CD14-positive monocyte (primary cell): ENCODE data around the gene CDC14A. TPM values are rescaled to one million over a fixed set of nuclear protein-coding genes. Genes with fewer than 3 reads are reported as not detected.

Experiments used
- DNase-seq, 3 donors: peaks; one replicate each; pipeline ENCODE4 v3.0.0-alpha.2; 2011 to 2022
- H2AFZ ChIP-seq: 2 replicates; pipeline ENCODE4 v1.6.0; 2012; ENCODE audit warnings: mild to moderate bottlenecking, low read depth, low read length, inconsistent platforms; ENCODE audit not compliant: insufficient read depth, poor library complexity, severe bottlenecking
- H3K27ac ChIP-seq, 2 donors: 1 replicate in 1 of 2; 2 replicates in 1 of 2; pipeline ENCODE4 v1.5.1; 2012 to 2013; ENCODE audit warnings: low read length in 2 of 2, control low read depth in 1 of 2, inconsistent platforms in 1 of 2, low read depth in 1 of 2, mild to moderate bottlenecking in 1 of 2
- H3K27me3 ChIP-seq, 2 donors: one replicate each; pipeline versions ENCODE4 v1.6.0 to v1.6.1; 2011 to 2013; ENCODE audit warnings: low read length in 2 of 2; ENCODE audit not compliant: control insufficient read depth in 2 of 2, insufficient read depth in 2 of 2
- H3K36me3 ChIP-seq, 2 donors: replicated peaks in 1 of 2; 1 replicate in 1 of 2; 2 replicates in 1 of 2; pipeline versions ENCODE4 v1.5.1 to v1.6.1; 2012 to 2013; ENCODE audit warnings: low read length in 2 of 2, control low read depth in 1 of 2, inconsistent platforms in 1 of 2, mild to moderate bottlenecking in 1 of 2; ENCODE audit not compliant: insufficient read depth in 2 of 2, control insufficient read depth in 1 of 2
- H3K4me1 ChIP-seq, 2 donors: 1 replicate in 1 of 2; 2 replicates in 1 of 2; pipeline versions ENCODE4 v1.5.1 to v1.6.1; 2012 to 2013; ENCODE audit warnings: low read length in 2 of 2, control low read depth in 1 of 2, inconsistent platforms in 1 of 2, mild to moderate bottlenecking in 1 of 2, moderate library complexity in 1 of 2; ENCODE audit not compliant: insufficient read depth in 2 of 2, control insufficient read depth in 1 of 2
- H3K4me2 ChIP-seq: replicated peaks from 2 replicates; pipeline ENCODE3; 2012; ENCODE audit warnings: low read length, moderate library complexity, mild to moderate bottlenecking; ENCODE audit not compliant: poor library complexity, severe bottlenecking; ENCODE audit errors: extremely low read depth
- H3K4me3 ChIP-seq, 3 experiments: fragments of 200-600 bp in 1 of 3; sonication (generic) in 1 of 3; replicated peaks in 1 of 3; 1 replicate in 2 of 3; 2 replicates in 1 of 3; pipeline ENCODE4 v1.5.1; 2011 to 2013; ENCODE audit warnings: low read length in 3 of 3, mild to moderate bottlenecking in 3 of 3, control low read depth in 2 of 3, low read depth in 2 of 3, inconsistent platforms in 1 of 3, moderate library complexity in 1 of 3
- H3K79me2 ChIP-seq: 2 replicates; pipeline ENCODE4 v1.6.0; 2012; ENCODE audit warnings: mild to moderate bottlenecking, control low read depth, inconsistent platforms, low read length, moderate library complexity; ENCODE audit not compliant: insufficient read depth
- H3K9ac ChIP-seq: 2 replicates; pipeline ENCODE4 v1.6.0; 2017; ENCODE audit warnings: low read length, mild to moderate bottlenecking; ENCODE audit not compliant: insufficient read depth, poor library complexity, severe bottlenecking
- H3K9me3 ChIP-seq, 2 donors: replicated peaks in 1 of 2; 1 replicate in 1 of 2; 2 replicates in 1 of 2; pipeline versions ENCODE4 v1.5.1 to v1.6.1; 2012 to 2013; ENCODE audit warnings: low read length in 2 of 2, control low read depth in 1 of 2; ENCODE audit not compliant: control insufficient read depth in 1 of 2, insufficient read depth in 1 of 2
- H4K20me1 ChIP-seq: 2 replicates; pipeline ENCODE4 v1.6.0; 2012; ENCODE audit warnings: mild to moderate bottlenecking, low read length, control low read depth, moderate library complexity; ENCODE audit not compliant: insufficient read depth
- H3K27ac Mint-ChIP-seq, 7 donors: one replicate each; pipeline ENCODE4 v1.8.0; 2020; ENCODE audit warnings: mild to moderate bottlenecking in 7 of 7, mixed read lengths in 7 of 7, moderate library complexity in 6 of 7, inconsistent platforms in 2 of 7
- H3K27me3 Mint-ChIP-seq, 3 donors: one replicate each; pipeline ENCODE4 v1.8.0; 2021 to 2022; ENCODE audit warnings: low read depth in 3 of 3, mild to moderate bottlenecking in 3 of 3, mixed read lengths in 3 of 3, moderate library complexity in 3 of 3, inconsistent platforms in 1 of 3
- H3K36me3 Mint-ChIP-seq, 2 donors: one replicate each; pipeline ENCODE4 v1.8.0; 2020; ENCODE audit warnings: mixed read lengths in 2 of 2, inconsistent platforms in 1 of 2, mild to moderate bottlenecking in 1 of 2
- H3K4me1 Mint-ChIP-seq: one replicate; pipeline ENCODE4 v1.8.0; 2020; ENCODE audit warnings: mild to moderate bottlenecking, mixed read lengths
- H3K4me3 Mint-ChIP-seq, 2 donors: one replicate each; pipeline ENCODE4 v1.8.0; 2020; ENCODE audit warnings: mild to moderate bottlenecking in 2 of 2, mixed read lengths in 2 of 2, moderate library complexity in 1 of 2
- H3K9me3 Mint-ChIP-seq, 7 donors: one replicate each; pipeline ENCODE4 v1.8.0; 2020 to 2022; ENCODE audit warnings: mixed read lengths in 7 of 7, mild to moderate bottlenecking in 6 of 7, moderate library complexity in 6 of 7, inconsistent platforms in 2 of 7
- CTCF ChIP-seq: fragments of 200-600 bp; IDR thresholded peaks from one replicate; pipeline ENCODE4 v1.8.0; 2022; ENCODE audit warnings: antibody characterized with exemption, mild to moderate bottlenecking
- WGBS: methylation state at CpG from one replicate; pipeline ENCODE4 v1.1.5; 2013; ENCODE audit warnings: missing lambda C conversion rate; ENCODE audit not compliant: insufficient coverage; 5-methylcytosine and 5-hydroxymethylcytosine counted together
- intact Hi-C, 2 donors: fragments of 100-400 bp; cut with micrococcal nuclease; formaldehyde crosslinking; loops; one replicate each; pipeline versions ENCODE4 v1.15.0 to v1.15.1; 2023
- polyA plus RNA-seq, 3 donors: library from polyadenylated mRNA; depleted of rRNA in 1 of 3; unstranded in 2 of 3; stranded (reverse) in 1 of 3; fragments of 300-500 nt in 2 of 3; fragments of >200 nt in 1 of 3; fragmentation: Illumina TruSeq in 2 of 3; gene quantifications; 1 replicate in 2 of 3; 2 replicates in 1 of 3; pipeline ENCODE4 v1.2.3, GENCODE V29; 2012 to 2021

CDC14A gene
- polyA plus RNA-seq, 3 donors = 4.2 to 9.2 (median 6.1) TPM

GRCh38 chr1:100380635-100381034, 28.3 kb downstream of the CDC14A start:
- H3K9me3 Mint-ChIP-seq = no peaks in the 10 kb centered on the region
- Histone ChIP-seq H3K79me2 (peaks cover 75% of the 10 kb centered on the region), H3K27me3 (no peaks in the 10 kb centered on the region), H3K9me3 (no peaks in the 10 kb centered on the region), H3K36me3 (peaks cover 14 to 56% of the 10 kb centered on the region in 2 donors), H2AFZ (no peak overlapping the region), H3K4me3 (no peak overlapping the region), H4K20me1 (peaks cover 46% of the 10 kb centered on the region), H3K4me1 (peaks cover 2 to 10% of the 10 kb centered on the region in 2 donors), H3K27ac (peak overlapping the region in 1 of 2 donors; percentile 4), H3K9ac (no peak overlapping the region), H3K4me2 (no peak overlapping the region)
- H3K4me3 Mint-ChIP-seq = no peak overlapping the region
- peaks cover 18% of the 10 kb centered on the region for H3K4me1 Mint-ChIP-seq
- peaks cover 32 to 44% of the 10 kb centered on the region in 2 donors for H3K36me3 Mint-ChIP-seq
- intact Hi-C loops = no loop called here
- H3K27me3 Mint-ChIP-seq = peaks cover 0 to 1% (median 0%) of the 10 kb centered on the region in 3 donors
- no peak for DNase-seq
- WGBS = no CpG with 5 or more reads among the region's 1 CpG
- peak overlapping the region in 3 of 7 donors; percentile 0 to 69 (median 21) for H3K27ac Mint-ChIP-seq
- no peak for TF ChIP-seq CTCF

- Mint-ChIP-seq H3K27me3 (peaks cover 0 to 1% (median 0%) of the 10 kb centered on the region in 3 donors), H3K4me3 (no peak overlapping the region), H3K36me3 (peaks cover 30 to 41% of the 10 kb centered on the region in 2 donors), H3K9me3 (no peaks in the 10 kb centered on the region), H3K27ac (peak overlapping the region in 1 of 7 donors; percentile 40), H3K4me1 (peaks cover 27% of the 10 kb centered on the region)
- Histone ChIP-seq H3K27ac (no peak overlapping the region), H4K20me1 (peaks cover 42% of the 10 kb centered on the region), H3K4me3 (no peak overlapping the region), H3K79me2 (peaks cover 71% of the 10 kb centered on the region), H2AFZ (no peak overlapping the region), H3K4me2 (no peak overlapping the region), H3K9ac (no peak overlapping the region), H3K9me3 (no peaks in the 10 kb centered on the region), H3K4me1 (peaks cover 6 to 17% of the 10 kb centered on the region in 2 donors), H3K27me3 (no peaks in the 10 kb centered on the region), H3K36me3 (peaks cover 14 to 53% of the 10 kb centered on the region in 2 donors)
- DNase-seq = peak in 1 of 3 donors; percentile 15
- intact Hi-C loops = no loop called here
- TF ChIP-seq CTCF = no peak
- WGBS = no CpG with 5 or more reads among the region's 1 CpG
Measured at GRCh38 chr1:100382657-100383056, 30.4 kb downstream of the CDC14A start.
